GM23338 (cell line): Measurements from ENCODE around the gene PALLD. TPM values are rescaled to one million over a fixed set of nuclear protein-coding genes. Genes with fewer than 3 reads are reported as not detected.

Experiments
- ATAC-seq: fragments of 200-7000 bp; cut with Tn5 transposase; 3 replicates; pipeline ENCODE4 v1.9.1; 2020
- DNase-seq: peaks from one replicate; pipeline ENCODE4 v3.0.0-alpha.2; 2015; ENCODE audit warnings: low spot score
- H2AFZ ChIP-seq: fragments of 200-600 bp; sonication (generic); 2 replicates; pipeline ENCODE4 v1.8.0; 2016; ENCODE audit warnings: antibody characterized with exemption, mild to moderate bottlenecking, moderate library complexity
- H3F3A ChIP-seq: fragments of 200-600 bp; sonication (generic); replicated peaks from 2 replicates; pipeline ENCODE4 v1.8.0; 2017; ENCODE audit warnings: antibody characterized with exemption, mixed run types, low read depth
- H3K27ac ChIP-seq: fragments of 200-600 bp; sonication (generic); 2 replicates; pipeline ENCODE4 v1.6.1; 2016; ENCODE audit warnings: low read depth
- H3K27me3 ChIP-seq: fragments of 200-600 bp; sonication (generic); 2 replicates; pipeline ENCODE4 v1.8.0; 2016; ENCODE audit warnings: mild to moderate bottlenecking, mixed run types, moderate library complexity; ENCODE audit not compliant: insufficient read depth
- H3K36me3 ChIP-seq: fragments of 200-600 bp; sonication (generic); 2 replicates; pipeline ENCODE4 v1.8.0; 2016; ENCODE audit warnings: mild to moderate bottlenecking; ENCODE audit not compliant: insufficient read depth
- H3K4me1 ChIP-seq: fragments of 200-600 bp; sonication (generic); 2 replicates; pipeline ENCODE4 v1.8.0; 2016; ENCODE audit warnings: mild to moderate bottlenecking, moderate library complexity; ENCODE audit not compliant: insufficient read depth
- H3K4me2 ChIP-seq: fragments of 200-600 bp; sonication (generic); 2 replicates; pipeline ENCODE4 v1.7.1; 2017; ENCODE audit warnings: mixed run types
- H3K4me3 ChIP-seq: fragments of 200-600 bp; sonication (generic); 2 replicates; pipeline ENCODE4 v1.6.1; 2016; ENCODE audit warnings: mixed run types
- H3K79me2 ChIP-seq: fragments of 200-600 bp; sonication (generic); replicated peaks from 2 replicates; pipeline ENCODE4 v1.8.0; 2017; ENCODE audit warnings: mild to moderate bottlenecking; ENCODE audit not compliant: insufficient read depth
- H3K9me2 ChIP-seq: fragments of 200-600 bp; sonication (generic); 2 replicates; pipeline ENCODE4 v1.8.0; 2017; ENCODE audit not compliant: insufficient read depth
- H4K20me1 ChIP-seq: fragments of 200-600 bp; sonication (generic); replicated peaks from 2 replicates; pipeline ENCODE4 v1.8.0; 2017; ENCODE audit warnings: mild to moderate bottlenecking; ENCODE audit not compliant: insufficient read depth
- H3K27ac Mint-ChIP-seq: 2 replicates; pipeline ENCODE4 v1.8.0; 2020; ENCODE audit warnings: inconsistent platforms, mild to moderate bottlenecking, moderate library complexity, mixed read lengths
- H3K27me3 Mint-ChIP-seq: 3 replicates; pipeline ENCODE4 v1.8.0; 2022; ENCODE audit warnings: low read depth, mild to moderate bottlenecking, moderate library complexity, mixed read lengths, inconsistent platforms; ENCODE audit not compliant: insufficient read depth, poor library complexity
- H3K36me3 Mint-ChIP-seq: 3 replicates; pipeline ENCODE4 v1.8.0; 2021; ENCODE audit warnings: low read depth, mild to moderate bottlenecking, inconsistent platforms, moderate library complexity, mixed read lengths
- H3K4me1 Mint-ChIP-seq: 3 replicates; pipeline ENCODE4 v1.8.0; 2020; ENCODE audit warnings: mild to moderate bottlenecking, inconsistent platforms, mixed read lengths
- H3K4me3 Mint-ChIP-seq: 3 replicates; pipeline ENCODE4 v1.8.0; 2021; ENCODE audit warnings: moderate library complexity, mild to moderate bottlenecking, inconsistent platforms, mixed read lengths
- H3K9me3 Mint-ChIP-seq: 3 replicates; pipeline ENCODE4 v1.8.0; 2020; ENCODE audit warnings: moderate library complexity, mild to moderate bottlenecking, inconsistent platforms, mixed read lengths
- CREB1 ChIP-seq: fragments of 250-450 bp; sonication (Bioruptor Pico); IDR thresholded peaks from 2 replicates; pipeline ENCODE4 v1.5.0; 2020; ENCODE audit warnings: low read depth, mild to moderate bottlenecking, moderate library complexity
- EZH2 ChIP-seq: fragments of 200-600 bp; sonication (generic); IDR thresholded peaks from one replicate; pipeline ENCODE4 v1.8.0; 2017; ENCODE audit warnings: antibody characterized with exemption, mild to moderate bottlenecking, low read depth; ENCODE audit not compliant: unreplicated experiment
- EZH2phosphoT487 ChIP-seq: fragments of 200-600 bp; sonication (generic); IDR thresholded peaks from one replicate; pipeline ENCODE4 v1.8.1; 2018; ENCODE audit warnings: antibody characterized with exemption; ENCODE audit not compliant: unreplicated experiment
- JUNB ChIP-seq: IDR thresholded peaks from one replicate; pipeline ENCODE4 v1.6.1; 2016; ENCODE audit warnings: antibody characterized with exemption; ENCODE audit not compliant: unreplicated experiment
- NANOG ChIP-seq: IDR thresholded peaks from 2 replicates; pipeline ENCODE4 v1.6.1; 2016; ENCODE audit warnings: antibody characterized with exemption, borderline replicate concordance
- POLR2AphosphoS5 ChIP-seq: IDR thresholded peaks from 2 replicates; pipeline ENCODE4 v1.6.1; 2016; ENCODE audit warnings: antibody characterized with exemption, low read depth
- STAT1 ChIP-seq: IDR thresholded peaks from one replicate; pipeline ENCODE4 v1.6.1; 2016; ENCODE audit warnings: antibody characterized with exemption; ENCODE audit not compliant: unreplicated experiment
- ZNF114 ChIP-seq: fragments of 250-450 bp; sonication (Bioruptor Pico); IDR thresholded peaks from 2 replicates; pipeline ENCODE4 v1.5.0; 2020; ENCODE audit warnings: mild to moderate bottlenecking, moderate library complexity
- ZNF331 ChIP-seq: fragments of 250-450 bp; sonication (Bioruptor Pico); IDR thresholded peaks from 2 replicates; pipeline ENCODE4 v1.5.0; 2020; ENCODE audit warnings: low read depth, mild to moderate bottlenecking, moderate library complexity
- polyA plus RNA-seq: library from polyadenylated mRNA; unstranded; fragments of >200 nt; fragmentation: Nextera tagmentation; extraction: Ambion mirVana; gene quantifications from 2 replicates; pipeline ENCODE4 v1.2.1, GENCODE V29; 2016
- total RNA-seq: library from RNA; depleted of rRNA; stranded (reverse); fragments of >200 nt; shearing (Covaris generic); gene quantifications from 2 replicates; pipeline ENCODE4 v1.2.3, GENCODE V29; 2014
- TF ChIP-seq, protein P1 (sequence below): IDR thresholded peaks from one replicate; pipeline ENCODE4 v1.6.1; 2018; ENCODE audit warnings: antibody characterized with exemption; ENCODE audit not compliant: unreplicated experiment
- TF ChIP-seq, protein P2 (sequence below): IDR thresholded peaks from 2 replicates; pipeline ENCODE4 v1.6.1; 2016; ENCODE audit warnings: antibody characterized with exemption
- TF ChIP-seq, protein P3 (sequence below), 2 experiments: fragments of 200-600 bp in 1 of 2; sonication (generic) in 1 of 2; conservative IDR thresholded peaks; 2 replicates each; pipeline versions ENCODE4 v1.5.1 to v1.6.1; 2016 to 2017; ENCODE audit warnings: antibody characterized with exemption in 2 of 2, low read depth in 2 of 2, mild to moderate bottlenecking in 2 of 2, moderate library complexity in 1 of 2

Gene PALLD
- total and polyA plus RNA-seq, 2 experiments from 2014 or later, result 13.1 to 30.2 TPM

DNA sequence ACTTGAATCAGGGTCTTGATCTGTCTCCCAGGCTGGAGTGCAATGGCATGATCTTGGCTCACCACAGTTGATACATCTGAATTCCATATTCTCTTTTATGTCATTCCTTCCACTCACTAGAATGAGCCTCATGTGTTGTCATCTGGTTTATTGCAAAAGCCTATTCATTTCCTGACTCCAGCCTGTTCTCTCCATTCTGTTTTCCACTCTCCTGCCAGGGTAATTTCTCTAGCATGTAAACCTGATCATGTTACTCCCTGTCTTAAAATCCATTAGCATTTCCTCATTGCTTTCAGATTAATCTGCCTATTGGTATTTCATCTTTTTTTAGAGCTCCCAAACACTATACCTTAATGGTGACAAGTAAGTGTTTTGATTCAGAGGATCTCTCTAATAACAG lies 12.2 kb upstream of the PALLD start (continued):
- TF ChIP-seq, protein P1, sequence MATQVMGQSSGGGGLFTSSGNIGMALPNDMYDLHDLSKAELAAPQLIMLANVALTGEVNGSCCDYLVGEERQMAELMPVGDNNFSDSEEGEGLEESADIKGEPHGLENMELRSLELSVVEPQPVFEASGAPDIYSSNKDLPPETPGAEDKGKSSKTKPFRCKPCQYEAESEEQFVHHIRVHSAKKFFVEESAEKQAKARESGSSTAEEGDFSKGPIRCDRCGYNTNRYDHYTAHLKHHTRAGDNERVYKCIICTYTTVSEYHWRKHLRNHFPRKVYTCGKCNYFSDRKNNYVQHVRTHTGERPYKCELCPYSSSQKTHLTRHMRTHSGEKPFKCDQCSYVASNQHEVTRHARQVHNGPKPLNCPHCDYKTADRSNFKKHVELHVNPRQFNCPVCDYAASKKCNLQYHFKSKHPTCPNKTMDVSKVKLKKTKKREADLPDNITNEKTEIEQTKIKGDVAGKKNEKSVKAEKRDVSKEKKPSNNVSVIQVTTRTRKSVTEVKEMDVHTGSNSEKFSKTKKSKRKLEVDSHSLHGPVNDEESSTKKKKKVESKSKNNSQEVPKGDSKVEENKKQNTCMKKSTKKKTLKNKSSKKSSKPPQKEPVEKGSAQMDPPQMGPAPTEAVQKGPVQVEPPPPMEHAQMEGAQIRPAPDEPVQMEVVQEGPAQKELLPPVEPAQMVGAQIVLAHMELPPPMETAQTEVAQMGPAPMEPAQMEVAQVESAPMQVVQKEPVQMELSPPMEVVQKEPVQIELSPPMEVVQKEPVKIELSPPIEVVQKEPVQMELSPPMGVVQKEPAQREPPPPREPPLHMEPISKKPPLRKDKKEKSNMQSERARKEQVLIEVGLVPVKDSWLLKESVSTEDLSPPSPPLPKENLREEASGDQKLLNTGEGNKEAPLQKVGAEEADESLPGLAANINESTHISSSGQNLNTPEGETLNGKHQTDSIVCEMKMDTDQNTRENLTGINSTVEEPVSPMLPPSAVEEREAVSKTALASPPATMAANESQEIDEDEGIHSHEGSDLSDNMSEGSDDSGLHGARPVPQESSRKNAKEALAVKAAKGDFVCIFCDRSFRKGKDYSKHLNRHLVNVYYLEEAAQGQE, result no peak
- TF ChIP-seq NANOG (no peak), ZNF114 (no peak), EZH2 (no peak), CREB1 (CRISPR knock-in tag) (no peak)
- TF ChIP-seq, protein P2, sequence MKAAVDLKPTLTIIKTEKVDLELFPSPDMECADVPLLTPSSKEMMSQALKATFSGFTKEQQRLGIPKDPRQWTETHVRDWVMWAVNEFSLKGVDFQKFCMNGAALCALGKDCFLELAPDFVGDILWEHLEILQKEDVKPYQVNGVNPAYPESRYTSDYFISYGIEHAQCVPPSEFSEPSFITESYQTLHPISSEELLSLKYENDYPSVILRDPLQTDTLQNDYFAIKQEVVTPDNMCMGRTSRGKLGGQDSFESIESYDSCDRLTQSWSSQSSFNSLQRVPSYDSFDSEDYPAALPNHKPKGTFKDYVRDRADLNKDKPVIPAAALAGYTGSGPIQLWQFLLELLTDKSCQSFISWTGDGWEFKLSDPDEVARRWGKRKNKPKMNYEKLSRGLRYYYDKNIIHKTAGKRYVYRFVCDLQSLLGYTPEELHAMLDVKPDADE, result no peak

DNA sequence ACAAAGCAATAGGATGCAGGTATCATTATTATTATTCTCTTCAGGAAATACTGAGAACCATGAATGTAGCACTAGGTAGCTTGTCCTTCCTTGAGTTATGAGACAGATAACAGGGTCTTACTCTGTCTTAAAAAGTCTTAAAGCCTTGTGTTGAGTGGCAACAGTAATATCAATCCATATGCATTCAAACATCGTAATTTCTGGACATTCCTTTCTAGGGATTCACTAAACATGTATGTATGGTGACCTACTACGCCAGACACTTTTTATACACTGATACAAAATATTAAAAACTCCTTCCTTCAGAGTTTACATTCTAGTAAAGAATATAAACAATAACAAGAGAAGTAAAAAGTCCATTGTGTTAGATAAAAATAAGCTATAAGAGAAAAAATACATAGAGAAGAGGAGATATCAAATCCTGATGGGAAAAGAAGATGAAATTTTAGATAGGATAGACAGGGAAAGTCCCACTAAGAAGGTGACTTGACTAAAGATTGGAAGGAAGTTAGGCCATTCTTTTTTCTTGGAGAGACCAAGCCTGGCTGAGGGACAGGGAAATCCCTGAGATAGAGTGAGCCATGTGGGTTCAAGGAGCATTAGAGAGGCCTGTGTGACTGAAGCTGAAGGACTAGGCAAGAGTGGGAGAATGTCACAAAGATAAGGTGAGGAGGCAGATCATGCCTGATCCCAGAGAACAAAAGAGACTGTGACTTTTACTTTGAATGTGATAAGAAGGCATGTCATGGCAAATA lies 11.5 kb upstream of the PALLD start:
- Histone ChIP-seq H3K9me2 (no peaks in the 10 kb centered on the region), H3K4me2 (no peak overlapping the region), H3K27ac (no peak overlapping the region), H3F3A (no peaks in the 10 kb centered on the region), H3K4me3 (no peak overlapping the region), H3K79me2 (no peaks in the 10 kb centered on the region), H3K4me1 (no peaks in the 10 kb centered on the region), H4K20me1 (no peaks in the 10 kb centered on the region), H3K36me3 (no peaks in the 10 kb centered on the region), H3K27me3 (peaks cover 6% of the 10 kb centered on the region; the same call in 1 of the 2 replicates), H2AFZ (no peak overlapping the region)
- H3K36me3 Mint-ChIP-seq, result no peaks in the 10 kb centered on the region
- H3K27me3 Mint-ChIP-seq, result no peaks in the 10 kb centered on the region
- no peaks in the 10 kb centered on the region for H3K9me3 Mint-ChIP-seq
- TF ChIP-seq EZH2 (no peak), CREB1 (CRISPR knock-in tag) (no peak), ZNF114 (no peak), STAT1 (no peak)
- ATAC-seq (no peak), DNase-seq (no peak)
- H3K4me3 Mint-ChIP-seq, result no peak overlapping the region
- peaks cover 9% of the 10 kb centered on the region; the same call in 2 of the 3 replicates for H3K4me1 Mint-ChIP-seq
- H3K27ac Mint-ChIP-seq, result no peak overlapping the region

DNA sequence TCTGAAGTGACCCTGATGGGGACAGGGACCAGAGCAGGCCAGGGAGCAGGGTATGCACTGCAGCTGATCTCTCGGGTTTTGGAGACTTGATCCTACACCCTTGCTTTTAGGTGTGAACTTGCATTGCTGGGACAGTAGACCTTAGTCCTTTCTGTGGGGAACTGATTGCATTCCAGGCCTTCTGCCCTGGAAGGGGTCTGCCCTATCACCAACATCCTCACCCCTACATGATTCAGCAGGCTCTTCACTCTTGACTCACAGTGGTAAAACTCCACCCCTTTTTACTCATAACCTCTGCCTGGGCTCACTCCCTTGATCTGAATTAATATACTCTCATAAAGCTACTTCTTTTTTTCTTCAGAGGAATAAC lies 10.0 kb upstream of the PALLD start:
- Mint-ChIP-seq H3K36me3 (no peaks in the 10 kb centered on the region), H3K27ac (0 out of 2 replicates have a peak overlapping the region, but pooled peaks have one; percentile 7), H3K27me3 (no peaks in the 10 kb centered on the region), H3K4me3 (no peak overlapping the region), H3K9me3 (no peaks in the 10 kb centered on the region), H3K4me1 (no peaks in the 10 kb centered on the region; the same call in 2 of the 3 replicates)
- H3F3A ChIP-seq, result no peaks in the 10 kb centered on the region
- no peaks in the 10 kb centered on the region for H3K4me1 ChIP-seq
- no peaks in the 10 kb centered on the region for H3K79me2 ChIP-seq
- ATAC-seq (no peak), DNase-seq (no peak)
- H3K27me3 ChIP-seq, result no peaks in the 10 kb centered on the region
- no peak overlapping the region for H3K27ac ChIP-seq
- no peak overlapping the region for H3K4me2 ChIP-seq
- no peaks in the 10 kb centered on the region for H4K20me1 ChIP-seq
- H2AFZ ChIP-seq, result no peak overlapping the region
- no peaks in the 10 kb centered on the region for H3K36me3 ChIP-seq
- no peaks in the 10 kb centered on the region for H3K9me2 ChIP-seq
- no peak overlapping the region for H3K4me3 ChIP-seq
- no peak for TF ChIP-seq CREB1 (CRISPR knock-in tag)
- no peak for TF ChIP-seq NANOG
- TF ChIP-seq JUNB, result no peak
- no peak for TF ChIP-seq ZNF331 (CRISPR knock-in tag)
- no peak for TF ChIP-seq POLR2AphosphoS5
- TF ChIP-seq, protein P3, sequence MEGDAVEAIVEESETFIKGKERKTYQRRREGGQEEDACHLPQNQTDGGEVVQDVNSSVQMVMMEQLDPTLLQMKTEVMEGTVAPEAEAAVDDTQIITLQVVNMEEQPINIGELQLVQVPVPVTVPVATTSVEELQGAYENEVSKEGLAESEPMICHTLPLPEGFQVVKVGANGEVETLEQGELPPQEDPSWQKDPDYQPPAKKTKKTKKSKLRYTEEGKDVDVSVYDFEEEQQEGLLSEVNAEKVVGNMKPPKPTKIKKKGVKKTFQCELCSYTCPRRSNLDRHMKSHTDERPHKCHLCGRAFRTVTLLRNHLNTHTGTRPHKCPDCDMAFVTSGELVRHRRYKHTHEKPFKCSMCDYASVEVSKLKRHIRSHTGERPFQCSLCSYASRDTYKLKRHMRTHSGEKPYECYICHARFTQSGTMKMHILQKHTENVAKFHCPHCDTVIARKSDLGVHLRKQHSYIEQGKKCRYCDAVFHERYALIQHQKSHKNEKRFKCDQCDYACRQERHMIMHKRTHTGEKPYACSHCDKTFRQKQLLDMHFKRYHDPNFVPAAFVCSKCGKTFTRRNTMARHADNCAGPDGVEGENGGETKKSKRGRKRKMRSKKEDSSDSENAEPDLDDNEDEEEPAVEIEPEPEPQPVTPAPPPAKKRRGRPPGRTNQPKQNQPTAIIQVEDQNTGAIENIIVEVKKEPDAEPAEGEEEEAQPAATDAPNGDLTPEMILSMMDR (conservative IDR thresholded peaks at IDR 0.05; ENCODE audit: low read depth in 2 of 2), result no peak
- TF ChIP-seq, protein P1, result no peak
- TF ChIP-seq EZH2phosphoT487, result no peak
- no peak for TF ChIP-seq EZH2
